AG04450 (cell line): ENCODE results near the gene CNTN6. TPM values are rescaled to one million over a fixed set of nuclear protein-coding genes. Genes with fewer than 3 reads are reported as not detected.

Experiments
- CTCF ChIA-PET: fragments of 300-600, 350-600 bp; formaldehyde crosslinking; extraction: SDS; loops from one replicate; lab custom pipeline; 2022; ENCODE audit warnings: antibody characterized with exemption, inconsistent platforms; lab: Charles Lee
- POLR2A ChIA-PET: fragments of 350-600 bp; formaldehyde crosslinking; extraction: SDS; loops from one replicate; lab custom pipeline; 2021; ENCODE audit warnings: antibody characterized with exemption, inconsistent platforms; lab: Yijun Ruan, JAX
- DNase-seq: peaks from one replicate; pipeline ENCODE4 v3.0.0-alpha.2; 2011; ENCODE audit warnings: low read depth, low spot score
- H3K27ac ChIP-seq: one replicate; pipeline ENCODE4 v1.5.1; 2012; ENCODE audit warnings: low read depth, low read length, control low read depth
- H3K27me3 ChIP-seq: one replicate; pipeline ENCODE4 v1.6.0; 2012; ENCODE audit warnings: low read length; ENCODE audit not compliant: control insufficient read depth, insufficient read depth
- H3K4me3 ChIP-seq: 2 replicates; pipeline ENCODE4 v1.5.1; 2011; ENCODE audit warnings: mild to moderate bottlenecking, low read depth, low read length, control low read depth
- H3K9me3 ChIP-seq: 2 replicates; pipeline ENCODE4 v1.5.1; 2012; ENCODE audit warnings: low read length; ENCODE audit not compliant: control insufficient read depth, insufficient read depth
- CTCF ChIP-seq: IDR thresholded peaks from 2 replicates; pipeline ENCODE4 v1.5.1; 2011; ENCODE audit warnings: low read depth, low read length, control low read depth, inconsistent platforms
- polyA plus RNA-seq: library from polyadenylated mRNA; depleted of rRNA; stranded (reverse); fragments of >200 nt; gene quantifications from 2 replicates; pipeline ENCODE4 v1.2.3, GENCODE V29; 2011

CNTN6 gene
- polyA plus RNA-seq, 1 experiment: not detected

- CTCF ChIA-PET: no interaction called here
- DNase-seq: no peak
- no peak overlapping the region for H3K27ac ChIP-seq
- POLR2A ChIA-PET: no interaction called here
- no peaks in the 10 kb centered on the region for H3K27me3 ChIP-seq
- no peak for TF ChIP-seq CTCF
- no peak overlapping the region for H3K4me3 ChIP-seq
- H3K9me3 ChIP-seq: no peaks in the 10 kb centered on the region
Observed at GRCh38 chr3:1348547-1348946, 255.7 kb downstream of the CNTN6 start.

GRCh38 chr3:1350885-1351284, 258.1 kb downstream of the CNTN6 start:
- no peak for TF ChIP-seq CTCF
- no peak overlapping the region for H3K4me3 ChIP-seq
- DNase-seq: no peak
- H3K27me3 ChIP-seq: no peaks in the 10 kb centered on the region
- H3K27ac ChIP-seq: no peak overlapping the region
- CTCF ChIA-PET: no interaction called here
- no peaks in the 10 kb centered on the region for H3K9me3 ChIP-seq
- POLR2A ChIA-PET: no interaction called here

GRCh38 chr3:1355691-1356090, 262.9 kb downstream of the CNTN6 start:
- Histone ChIP-seq H3K9me3 (no peaks in the 10 kb centered on the region), H3K4me3 (no peak overlapping the region), H3K27me3 (no peaks in the 10 kb centered on the region), H3K27ac (no peak overlapping the region)
- no peak for TF ChIP-seq CTCF
- DNase-seq: no peak
- POLR2A ChIA-PET: no interaction called here
- CTCF ChIA-PET: no interaction called here

- ChIA-PET CTCF (no interaction called here), POLR2A (no interaction called here)
- Histone ChIP-seq H3K9me3 (no peaks in the 10 kb centered on the region), H3K27me3 (no peaks in the 10 kb centered on the region), H3K27ac (no peak overlapping the region), H3K4me3 (no peak overlapping the region)
- no peak for TF ChIP-seq CTCF
- DNase-seq: no peak
Observed at GRCh38 chr3:1356101-1356500, 263.3 kb downstream of the CNTN6 start.

GRCh38 chr3:1365528-1365927, 272.7 kb downstream of the CNTN6 start:
- no peak for TF ChIP-seq CTCF
- Histone ChIP-seq H3K27ac (no peak overlapping the region), H3K4me3 (no peak overlapping the region), H3K27me3 (no peaks in the 10 kb centered on the region), H3K9me3 (peaks cover 7% of the 10 kb centered on the region; the same call in 1 of the 2 replicates)
- ChIA-PET POLR2A (no interaction called here), CTCF (no interaction called here)
- DNase-seq: no peak
